Stimulated activated naive CD8-positive, alpha-beta T cell treated with anti-CD3 and anti-CD28 coated beads, Interleukin-15, Interleukin-2, amounts not matched to agents 100 U/mL and 50 U/mL, for 24 hours (primary cell): Measurements from ENCODE around the gene MACF1.
A peak's percentile ranks its signal among the peaks of the same experiment; 100 is the strongest.
"Not testable (repeated sequence)": the region's sequence is repeated elsewhere in the genome, so short reads cannot be mapped to it uniquely, and the experiment has no call there.

Experiments used
- ATAC-seq: fragments of 150-1000 bp; cut with Tn5 transposase; one replicate; pipeline ENCODE4 v1.10.0; 2021
- DNase-seq: peaks from one replicate; pipeline ENCODE4 v3.0.0; 2021

MACF1 gene

DNA sequence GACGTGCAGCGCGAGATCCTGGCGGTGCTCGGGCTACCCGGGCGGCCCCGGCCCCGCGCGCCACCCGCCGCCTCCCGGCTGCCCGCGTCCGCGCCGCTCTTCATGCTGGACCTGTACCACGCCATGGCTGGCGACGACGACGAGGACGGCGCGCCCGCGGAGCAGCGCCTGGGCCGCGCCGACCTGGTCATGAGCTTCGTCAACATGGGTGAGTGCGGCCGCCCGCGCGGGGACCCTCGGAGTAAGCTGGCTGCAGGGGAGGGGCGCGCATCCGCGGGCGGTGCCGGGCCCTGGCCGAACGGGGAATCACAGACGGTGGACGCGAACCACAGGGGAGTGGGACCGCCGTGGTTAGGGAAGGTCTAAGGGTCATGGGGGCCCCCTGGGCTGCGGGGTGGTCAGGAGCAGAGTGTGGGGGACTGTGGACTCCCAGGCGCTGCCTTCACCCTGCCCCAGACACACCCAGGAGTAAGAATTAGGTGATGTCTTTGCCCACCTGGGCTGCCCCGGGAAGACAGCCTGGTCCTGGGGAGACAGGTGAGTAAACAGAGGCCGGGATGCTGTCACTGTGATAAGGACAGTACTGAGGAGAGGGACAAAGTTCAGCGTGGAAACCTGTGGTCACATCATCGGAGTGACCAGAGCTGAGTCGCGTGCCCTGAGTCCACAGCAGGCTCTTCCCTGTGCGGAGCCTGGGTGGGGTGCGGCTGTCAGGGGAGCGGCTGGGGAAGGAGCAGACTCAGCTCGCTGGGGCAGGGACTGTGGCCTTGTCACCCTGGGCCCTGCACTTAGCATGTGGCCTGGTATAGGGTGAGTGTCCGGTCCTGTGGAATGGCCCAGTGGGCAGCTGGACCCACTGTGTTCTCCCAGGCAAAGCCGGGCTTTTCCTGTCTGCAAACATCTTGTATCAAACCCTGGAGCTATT is 287.9 kb downstream of the MACF1 start:
- not testable (repeated sequence) for DNase-seq, ATAC-seq

GRCh38 chr1:39493043-39493810 is 288.7 kb downstream of the MACF1 start:
- not testable (repeated sequence) for ATAC-seq, DNase-seq

GRCh38 chr1:39494671-39495410 is 290.3 kb downstream of the MACF1 start:
- DNase-seq, result no peak
- no peak for ATAC-seq

DNA sequence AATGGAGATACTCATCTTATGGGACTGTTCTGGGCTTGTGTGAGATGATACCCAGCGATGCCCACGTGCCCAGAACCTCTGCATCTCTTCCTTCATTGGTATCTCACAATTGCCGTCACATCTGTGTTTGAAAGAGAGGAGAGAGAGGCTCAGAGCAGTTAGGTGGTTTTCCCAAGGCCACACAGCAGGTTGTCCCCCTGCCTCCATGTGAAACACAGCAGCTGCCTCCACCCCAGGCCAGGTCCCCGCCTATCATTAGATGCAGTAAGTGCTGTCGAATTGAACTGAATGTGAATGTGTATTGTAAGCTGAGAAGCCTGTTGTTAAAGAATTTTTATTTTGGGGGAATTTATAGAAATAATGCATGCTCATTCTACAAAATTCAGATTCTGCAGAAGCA is 292.0 kb downstream of the MACF1 start:
- not testable (repeated sequence) for ATAC-seq, DNase-seq

- no peak for DNase-seq
- no peak for ATAC-seq
Observed at GRCh38 chr1:39497585-39497984, 293.1 kb downstream of the MACF1 start.

- ATAC-seq, DNase-seq: not testable (repeated sequence)
Observed at GRCh38 chr1:39498096-39498710, 293.7 kb downstream of the MACF1 start.

GRCh38 chr1:39498821-39499220 is 294.3 kb downstream of the MACF1 start:
- ATAC-seq, DNase-seq: not testable (repeated sequence)

- ATAC-seq (no peak), DNase-seq (no peak)
Observed at GRCh38 chr1:39499668-39500067, 295.2 kb downstream of the MACF1 start.

DNA sequence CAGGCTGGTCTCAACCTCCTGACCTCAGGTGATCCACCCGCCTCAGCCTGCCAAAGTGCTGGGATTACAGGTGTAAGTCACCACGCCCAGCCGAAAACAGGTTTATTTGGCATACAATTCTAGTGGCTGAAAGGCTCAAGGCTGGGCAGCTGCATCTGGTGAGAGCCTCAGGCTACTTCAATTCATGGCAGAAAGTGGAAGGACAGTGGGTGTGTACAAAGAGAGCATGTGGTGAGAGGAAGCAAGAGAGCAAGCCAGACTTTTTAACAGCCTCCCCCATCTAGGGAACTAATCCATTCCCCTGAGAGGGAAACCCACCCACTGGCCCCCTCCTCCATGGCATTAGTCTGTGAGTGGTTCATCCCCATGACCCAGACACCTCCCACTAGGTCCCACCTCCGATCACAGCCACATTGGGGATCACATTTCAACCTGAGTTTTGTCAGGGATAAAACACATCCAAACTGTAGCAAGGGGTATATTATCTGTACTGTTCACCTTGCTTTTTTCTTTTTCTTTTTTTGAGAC is 296.4 kb downstream of the MACF1 start:
- DNase-seq (no peak), ATAC-seq (no peak)

DNA sequence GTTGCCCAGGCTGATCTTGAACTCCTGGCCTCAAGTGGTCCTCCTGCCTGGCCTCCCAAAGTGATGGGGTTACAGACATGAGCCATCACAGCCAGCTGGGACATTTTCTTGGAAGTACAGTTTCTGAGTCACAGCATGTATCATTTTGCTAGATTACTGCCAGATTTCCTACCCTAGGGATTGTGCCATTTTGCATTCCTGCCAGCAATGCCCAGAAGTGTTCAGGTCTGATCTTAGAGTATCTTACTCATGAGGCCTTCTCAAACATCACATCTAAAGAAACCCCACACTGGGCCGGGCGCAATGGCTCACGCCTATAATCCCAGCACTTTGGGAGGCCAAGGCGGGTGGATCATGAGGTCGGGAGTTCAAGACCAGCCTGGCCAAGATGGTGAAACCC is 297.2 kb downstream of the MACF1 start:
- ATAC-seq (no peak), DNase-seq (no peak)

GRCh38 chr1:39504436-39504835 is 299.9 kb downstream of the MACF1 start:
- not testable (repeated sequence) for DNase-seq, ATAC-seq

DNA sequence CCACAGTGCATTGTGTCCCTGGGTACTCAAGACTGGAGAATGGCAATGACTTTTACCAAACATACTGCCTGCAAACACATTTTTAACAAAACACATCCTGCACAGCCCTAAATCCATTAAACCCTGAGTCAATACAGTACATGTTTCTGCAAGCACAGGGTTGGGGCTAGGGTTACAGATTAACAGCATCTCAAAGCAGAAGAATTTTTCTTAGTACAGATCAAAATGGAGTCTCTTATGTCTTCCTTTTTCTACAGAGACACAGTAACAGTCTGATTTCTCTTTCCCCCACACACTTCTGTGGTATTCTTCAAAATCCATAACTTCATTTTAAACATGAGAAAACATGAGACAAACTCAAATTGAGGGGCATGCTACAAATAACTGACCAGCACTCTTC is 300.8 kb downstream of the MACF1 start:
- no peak for ATAC-seq
- no peak for DNase-seq

- ATAC-seq (no peak), DNase-seq (no peak)
Observed at GRCh38 chr1:39507230-39507928, 302.9 kb downstream of the MACF1 start.

GRCh38 chr1:39508266-39508665 is 303.8 kb downstream of the MACF1 start:
- ATAC-seq (no peak), DNase-seq (no peak)

DNA sequence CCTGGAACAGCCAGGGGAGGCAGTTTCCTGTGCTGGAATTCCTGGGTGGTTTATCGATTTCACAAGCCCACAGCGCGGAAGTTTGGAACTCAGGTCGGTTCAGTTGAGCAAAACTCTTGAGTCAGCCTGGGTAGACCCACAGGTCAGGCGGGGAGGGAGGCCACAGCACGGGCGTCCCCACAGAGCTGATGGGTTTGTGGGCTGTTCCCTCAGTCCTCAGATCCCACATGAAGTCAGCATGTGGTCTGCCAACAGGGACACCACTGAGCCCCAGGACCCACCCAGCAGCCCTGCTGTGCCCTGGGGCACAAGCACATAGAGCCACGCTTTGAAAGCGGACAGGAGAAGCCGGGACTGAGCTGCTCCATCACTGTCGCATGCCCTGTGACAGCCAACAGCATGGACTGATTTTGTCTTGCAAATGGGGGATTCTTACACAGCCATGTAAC is 304.4 kb downstream of the MACF1 start:
- DNase-seq (peak; percentile 16), ATAC-seq (no peak)

DNA sequence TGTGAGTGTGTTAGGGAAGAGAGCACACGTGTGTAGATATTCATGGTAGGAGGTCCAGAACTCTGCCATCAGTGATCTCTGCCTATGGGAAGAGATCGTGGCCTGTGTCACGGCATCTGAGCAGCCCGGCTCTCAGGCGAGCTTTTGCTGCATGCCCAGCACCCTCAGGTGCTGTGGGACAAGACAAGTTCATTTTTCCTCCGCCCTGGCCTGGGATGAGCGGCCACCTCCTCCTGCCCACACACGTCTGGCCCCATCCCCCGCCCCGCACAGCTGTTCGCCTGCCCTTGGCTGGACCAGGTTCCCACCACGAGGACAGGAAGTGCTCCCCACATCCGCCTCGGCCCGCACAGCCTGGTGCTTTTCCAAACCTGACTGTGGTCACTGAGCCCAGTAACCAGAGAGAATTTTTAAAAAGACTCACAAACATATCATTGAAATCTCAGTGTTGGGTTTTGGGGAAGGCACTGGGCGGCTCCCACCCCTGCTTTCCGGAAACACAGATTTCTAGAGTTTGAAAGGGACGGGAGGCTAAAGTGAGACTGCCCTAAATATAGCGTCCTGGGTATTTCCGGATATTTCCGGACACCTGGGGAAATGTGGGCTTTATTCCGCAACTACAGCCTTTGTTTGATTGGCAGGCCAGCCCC is 305.0 kb downstream of the MACF1 start:
- ATAC-seq, result peak; percentile 11
- DNase-seq, result peak; percentile 56

GRCh38 chr1:39510570-39511186 is 306.2 kb downstream of the MACF1 start:
- ATAC-seq, DNase-seq: not testable (repeated sequence)

- DNase-seq, ATAC-seq: not testable (repeated sequence)
Observed at GRCh38 chr1:39511477-39511876, 307.0 kb downstream of the MACF1 start.

GRCh38 chr1:39512234-39512847 is 307.8 kb downstream of the MACF1 start:
- DNase-seq, result not testable (repeated sequence)
- ATAC-seq, result peak; percentile 26
